Endothelial cell (in vitro differentiated cells): ENCODE results near the gene CCDC88B. TPM values are rescaled to one million over a fixed set of nuclear protein-coding genes. Genes with fewer than 3 reads are reported as not detected.

Source experiments
- DNase-seq: peaks from one replicate; pipeline ENCODE4 v3.0.0; 2021; ENCODE audit warnings: low spot score
- H3K27ac Mint-ChIP-seq: one replicate; pipeline ENCODE4 v1.8.0; 2021; ENCODE audit warnings: mixed read lengths, inconsistent platforms; ENCODE audit not compliant: unreplicated experiment
- H3K27me3 Mint-ChIP-seq: one replicate; pipeline ENCODE4 v1.8.0; 2021; ENCODE audit warnings: mild to moderate bottlenecking, moderate library complexity, mixed read lengths, inconsistent platforms; ENCODE audit not compliant: unreplicated experiment
- H3K36me3 Mint-ChIP-seq: one replicate; pipeline ENCODE4 v1.8.0; 2021; ENCODE audit warnings: mild to moderate bottlenecking, low read depth, mixed read lengths, inconsistent platforms; ENCODE audit not compliant: unreplicated experiment
- H3K4me1 Mint-ChIP-seq: one replicate; pipeline ENCODE4 v1.8.0; 2021; ENCODE audit warnings: mild to moderate bottlenecking, mixed read lengths, inconsistent platforms; ENCODE audit not compliant: unreplicated experiment
- H3K4me3 Mint-ChIP-seq: one replicate; pipeline ENCODE4 v1.8.0; 2021; ENCODE audit warnings: mild to moderate bottlenecking, mixed read lengths, inconsistent platforms; ENCODE audit not compliant: unreplicated experiment
- H3K9me3 Mint-ChIP-seq: one replicate; pipeline ENCODE4 v1.8.0; 2021; ENCODE audit warnings: mixed read lengths, inconsistent platforms; ENCODE audit not compliant: unreplicated experiment
- total RNA-seq: library from RNA; stranded (reverse); fragmentation: NEBNext Ultra II Directional; extraction: Animal tissue kit (Norgen Biotek cat#: 25700); gene quantifications from one replicate; pipeline ENCODE4 v1.2.1, GENCODE V29; 2021; ENCODE audit not compliant: unreplicated experiment
- TF ChIP-seq, protein P1 (sequence below): fragments of 200-600 bp; sonication (generic); IDR thresholded peaks from one replicate; pipeline ENCODE4 v1.5.0; 2021; ENCODE audit warnings: antibody characterized with exemption; ENCODE audit not compliant: unreplicated experiment

CCDC88B gene
- total RNA-seq, 1 donor from 2014 or later = 8.3 TPM

DNA sequence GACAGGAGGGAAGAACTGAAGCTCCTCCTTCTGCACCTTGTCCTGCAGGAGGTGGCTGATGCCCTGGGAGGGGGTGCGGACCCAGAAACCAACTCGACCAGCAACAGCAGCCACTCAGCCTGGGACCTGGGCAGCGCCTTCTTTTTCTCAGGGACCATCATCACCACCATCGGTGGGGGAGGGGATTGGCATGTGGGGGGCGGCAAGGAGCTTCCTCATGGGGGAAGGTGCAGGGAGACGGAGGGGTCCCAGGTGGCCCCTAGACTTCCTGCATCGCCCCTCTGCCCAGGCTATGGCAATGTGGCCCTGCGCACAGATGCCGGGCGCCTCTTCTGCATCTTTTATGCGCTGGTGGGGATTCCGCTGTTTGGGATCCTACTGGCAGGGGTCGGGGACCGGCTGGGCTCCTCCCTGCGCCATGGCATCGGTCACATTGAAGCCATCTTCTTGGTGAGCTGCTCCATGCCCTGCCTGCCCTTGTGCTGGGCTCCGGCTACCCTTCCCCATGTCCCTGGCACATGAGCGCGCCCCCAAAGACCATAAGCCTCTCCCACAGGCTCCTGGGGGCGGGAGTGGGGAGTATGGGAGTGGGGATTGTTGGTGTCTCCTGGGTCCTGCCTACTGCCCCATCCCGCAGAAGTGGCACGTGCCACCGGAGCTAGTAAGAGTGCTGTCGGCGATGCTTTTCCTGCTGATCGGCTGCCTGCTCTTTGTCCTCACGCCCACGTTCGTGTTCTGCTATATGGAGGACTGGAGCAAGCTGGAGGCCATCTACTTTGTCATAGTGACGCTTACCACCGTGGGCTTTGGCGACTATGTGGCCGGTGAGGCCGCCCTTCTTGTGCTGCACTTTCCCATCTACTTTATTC, 42.9 kb upstream of the CCDC88B start:
- H3K27me3 Mint-ChIP-seq = peaks cover 38% of the 10 kb centered on the region
- peaks cover 11% of the 10 kb centered on the region for H3K4me1 Mint-ChIP-seq
- TF ChIP-seq, protein P1, sequence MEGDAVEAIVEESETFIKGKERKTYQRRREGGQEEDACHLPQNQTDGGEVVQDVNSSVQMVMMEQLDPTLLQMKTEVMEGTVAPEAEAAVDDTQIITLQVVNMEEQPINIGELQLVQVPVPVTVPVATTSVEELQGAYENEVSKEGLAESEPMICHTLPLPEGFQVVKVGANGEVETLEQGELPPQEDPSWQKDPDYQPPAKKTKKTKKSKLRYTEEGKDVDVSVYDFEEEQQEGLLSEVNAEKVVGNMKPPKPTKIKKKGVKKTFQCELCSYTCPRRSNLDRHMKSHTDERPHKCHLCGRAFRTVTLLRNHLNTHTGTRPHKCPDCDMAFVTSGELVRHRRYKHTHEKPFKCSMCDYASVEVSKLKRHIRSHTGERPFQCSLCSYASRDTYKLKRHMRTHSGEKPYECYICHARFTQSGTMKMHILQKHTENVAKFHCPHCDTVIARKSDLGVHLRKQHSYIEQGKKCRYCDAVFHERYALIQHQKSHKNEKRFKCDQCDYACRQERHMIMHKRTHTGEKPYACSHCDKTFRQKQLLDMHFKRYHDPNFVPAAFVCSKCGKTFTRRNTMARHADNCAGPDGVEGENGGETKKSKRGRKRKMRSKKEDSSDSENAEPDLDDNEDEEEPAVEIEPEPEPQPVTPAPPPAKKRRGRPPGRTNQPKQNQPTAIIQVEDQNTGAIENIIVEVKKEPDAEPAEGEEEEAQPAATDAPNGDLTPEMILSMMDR = no peak
- H3K4me3 Mint-ChIP-seq = peak overlapping the region; percentile 27
- H3K9me3 Mint-ChIP-seq = no peaks in the 10 kb centered on the region
- H3K27ac Mint-ChIP-seq = no peak overlapping the region
- no peaks in the 10 kb centered on the region for H3K36me3 Mint-ChIP-seq
- no peak for DNase-seq

DNA sequence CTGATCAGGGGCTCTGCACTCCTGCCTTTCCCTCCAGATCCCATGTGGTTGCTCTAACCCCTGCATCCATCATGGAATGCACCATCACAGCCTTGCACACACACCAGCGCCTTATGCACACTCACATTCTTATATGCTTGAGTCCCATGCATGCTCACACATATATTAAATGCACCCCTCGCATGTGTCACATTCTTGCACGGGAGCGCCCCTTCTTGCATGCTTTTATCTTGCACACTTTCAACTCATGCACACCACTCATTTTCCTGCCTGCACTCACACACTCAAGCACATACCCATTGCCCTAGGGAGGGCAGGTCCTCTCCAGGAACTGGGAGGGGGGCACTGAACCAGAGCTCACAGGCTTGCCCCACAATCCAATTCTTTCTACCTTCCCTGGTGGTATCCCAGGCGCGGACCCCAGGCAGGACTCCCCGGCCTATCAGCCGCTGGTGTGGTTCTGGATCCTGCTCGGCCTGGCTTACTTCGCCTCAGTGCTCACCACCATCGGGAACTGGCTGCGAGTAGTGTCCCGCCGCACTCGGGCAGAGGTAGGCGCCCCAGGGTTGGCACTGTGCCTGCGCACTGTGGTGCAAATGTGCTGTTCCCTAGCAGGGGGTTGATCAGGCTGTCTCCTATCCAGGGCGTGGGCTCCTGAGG, 42.2 kb upstream of the CCDC88B start:
- Mint-ChIP-seq H3K4me1 (peaks cover 11% of the 10 kb centered on the region), H3K4me3 (peak overlapping the region; percentile 27), H3K27me3 (peaks cover 38% of the 10 kb centered on the region)

DNA sequence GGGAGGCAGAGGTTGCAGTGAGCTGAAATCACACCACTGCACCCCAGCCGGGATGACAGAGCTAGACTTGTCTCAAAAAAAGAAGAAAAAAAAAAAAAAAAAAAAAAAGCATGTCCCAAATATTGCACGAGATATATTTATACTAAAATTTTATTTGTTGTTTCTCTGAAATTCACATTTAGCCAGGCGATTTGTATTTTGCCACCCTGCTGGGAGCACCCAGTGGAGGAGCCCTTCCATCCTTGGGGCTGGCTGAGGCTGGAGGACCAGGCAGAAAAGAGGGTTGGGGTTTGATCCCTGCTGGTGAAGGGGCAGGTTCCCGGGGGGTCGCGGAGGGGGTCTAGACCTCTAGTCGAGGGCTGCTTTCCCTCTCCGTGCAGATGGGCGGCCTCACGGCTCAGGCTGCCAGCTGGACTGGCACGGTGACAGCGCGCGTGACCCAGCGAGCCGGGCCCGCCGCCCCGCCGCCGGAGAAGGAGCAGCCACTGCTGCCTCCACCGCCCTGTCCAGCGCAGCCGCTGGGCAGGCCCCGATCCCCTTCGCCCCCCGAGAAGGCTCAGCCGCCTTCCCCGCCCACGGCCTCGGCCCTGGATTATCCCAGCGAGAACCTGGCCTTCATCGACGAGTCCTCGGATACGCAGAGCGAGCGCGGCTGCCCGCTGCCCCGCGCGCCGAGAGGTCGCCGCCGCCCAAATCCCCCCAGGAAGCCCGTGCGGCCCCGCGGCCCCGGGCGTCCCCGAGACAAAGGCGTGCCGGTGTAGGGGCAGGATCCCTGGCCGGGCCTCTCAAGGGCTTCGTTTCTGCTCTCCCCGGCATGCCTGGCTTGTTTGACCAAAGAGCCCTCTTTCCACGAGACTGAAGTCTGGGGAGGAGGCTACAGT, 40.8 kb upstream of the CCDC88B start:
- Mint-ChIP-seq H3K4me1 (peaks cover 11% of the 10 kb centered on the region), H3K4me3 (no peak overlapping the region), H3K27me3 (peaks cover 32% of the 10 kb centered on the region), H3K9me3 (no peaks in the 10 kb centered on the region), H3K27ac (no peak overlapping the region), H3K36me3 (no peaks in the 10 kb centered on the region)
- TF ChIP-seq, protein P1 = no peak
- no peak for DNase-seq

More for the DNA sequence above, 42.2 kb upstream of the CCDC88B start:
- TF ChIP-seq, protein P1 = no peak
- H3K9me3 Mint-ChIP-seq = no peaks in the 10 kb centered on the region
- no peak for DNase-seq
- no peaks in the 10 kb centered on the region for H3K36me3 Mint-ChIP-seq
- H3K27ac Mint-ChIP-seq = no peak overlapping the region

DNA sequence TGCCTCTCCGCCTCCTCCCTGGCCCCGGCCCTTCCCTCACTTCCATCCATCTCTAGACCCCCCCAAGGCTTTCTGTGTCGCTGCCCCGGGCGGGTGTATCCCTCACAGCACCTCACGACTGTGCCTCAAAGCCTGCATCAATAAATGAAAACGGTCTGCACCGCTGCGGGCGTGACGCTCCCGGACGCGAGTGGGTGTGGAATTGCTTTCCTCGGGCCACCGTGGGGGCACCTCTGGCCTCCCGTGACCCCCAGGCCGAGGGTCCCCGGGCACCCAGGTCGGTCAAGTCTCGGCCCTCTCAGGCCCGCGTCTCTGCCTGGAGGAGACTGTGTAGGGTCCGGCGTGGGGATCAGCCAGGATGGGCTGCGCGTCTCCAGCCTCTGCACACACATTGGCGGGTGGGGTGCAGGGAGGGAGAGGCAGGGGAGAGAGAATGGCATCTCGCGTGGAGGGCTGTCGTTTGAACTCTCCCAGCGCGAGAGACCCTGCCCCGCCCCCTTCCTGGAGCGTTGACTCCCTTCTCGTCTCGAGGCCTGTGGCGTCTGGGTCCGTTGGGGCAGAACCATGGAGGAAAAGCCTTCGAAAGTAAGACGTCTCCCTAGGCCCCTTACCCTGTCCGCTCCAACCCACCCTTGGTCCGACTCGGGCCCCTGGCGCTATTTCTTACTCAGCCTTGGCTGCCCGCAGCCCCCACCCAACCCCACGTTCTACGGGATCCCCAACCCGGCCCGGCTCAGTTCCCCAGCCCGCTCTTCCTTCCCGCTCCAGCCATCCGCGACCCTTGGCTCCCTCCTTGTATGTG, 40.0 kb upstream of the CCDC88B start, which contains the start of gene CATSPERZ:
CATSPERZ (plus strand) TSS at position 512 of the 802 bp plus-strand sequence; CDS start at position 565, 53 bp downstream.
- H3K4me1 Mint-ChIP-seq = peaks cover 9% of the 10 kb centered on the region
- TF ChIP-seq, protein P1 = no peak

More for the DNA sequence above, 40.0 kb upstream of the CCDC88B start, which contains the start of gene CATSPERZ:
- peak within 1 kb of the TSS; percentile 59 for H3K4me3 Mint-ChIP-seq
- no peak for DNase-seq
- no peak within 1 kb of the TSS for H3K27ac Mint-ChIP-seq
- H3K36me3 Mint-ChIP-seq = no peaks in the 10 kb centered on the region
- no peaks in the 10 kb centered on the region for H3K9me3 Mint-ChIP-seq
- peaks cover 29% of the 10 kb centered on the region for H3K27me3 Mint-ChIP-seq
